Esophagus muscularis mucosa (tissue), 4 donors: ENCODE data around the gene DNAI7. TPM values are rescaled to one million over a fixed set of nuclear protein-coding genes. Genes with fewer than 3 reads are reported as not detected.

ENCODE experiments used
- DNase-seq: peaks from one replicate; pipeline ENCODE4 v3.0.0-alpha.2; 2017; ENCODE audit errors: extremely low spot score
- H3K27ac ChIP-seq, 4 donors: fragments of 200-600 bp; sonication (generic); replicated peaks in 1 of 4; 1 replicate in 3 of 4; 2 replicates in 1 of 4; pipeline ENCODE4 v1.5.1; 2016 to 2019; ENCODE audit warnings: mild to moderate bottlenecking in 1 of 4
- H3K27me3 ChIP-seq, 4 donors: fragments of 200-600 bp; sonication (generic); one replicate each; pipeline versions ENCODE4 v1.5.1 to v1.6.0; 2016 to 2019
- H3K36me3 ChIP-seq, 4 donors: fragments of 200-600 bp; sonication (generic); one replicate each; pipeline ENCODE4 v1.5.1; 2016 to 2019
- H3K4me1 ChIP-seq, 4 donors: fragments of 200-600 bp; sonication (generic); one replicate each; pipeline ENCODE4 v1.5.1; 2016 to 2019
- H3K4me3 ChIP-seq, 4 donors: fragments of 200-600 bp; sonication (generic); 1 replicate in 2 of 4; 2 replicates in 2 of 4; pipeline ENCODE4 v1.5.1; 2016 to 2019; ENCODE audit warnings: mild to moderate bottlenecking in 4 of 4, moderate library complexity in 1 of 4
- H3K9me3 ChIP-seq, 4 donors: fragments of 200-600 bp; sonication (generic); 1 replicate in 3 of 4; 2 replicates in 1 of 4; pipeline ENCODE4 v1.5.1; 2016 to 2019
- CTCF ChIP-seq, 3 experiments: fragments of 200-600 bp in 2 of 3; fragments of 450-650 bp in 1 of 3; sonication (generic) in 2 of 3; IDR thresholded peaks; one replicate each; pipeline ENCODE4 v1.5.1; 2017 to 2019; ENCODE audit warnings: antibody characterized with exemption in 3 of 3, mild to moderate bottlenecking in 2 of 3, moderate library complexity in 1 of 3
- EP300 ChIP-seq: sonication (generic); formaldehyde crosslinking; IDR thresholded peaks from one replicate; pipeline ENCODE4 v1.6.1; 2017; ENCODE audit warnings: antibody characterized with exemption
- POLR2A ChIP-seq: fragments of 450-650 bp; IDR thresholded peaks from one replicate; pipeline ENCODE4 v1.6.1; 2017; ENCODE audit warnings: antibody characterized with exemption, moderate library complexity, mild to moderate bottlenecking, low read depth
- POLR2AphosphoS5 ChIP-seq, 2 donors: sonication (generic); formaldehyde crosslinking; IDR thresholded peaks; one replicate each; pipeline ENCODE4 v1.6.1; 2017; ENCODE audit warnings: antibody characterized with exemption in 2 of 2
- WGBS: methylation state at CpG from one replicate; pipeline ENCODE4 v1.1.5; 2018; 5-methylcytosine and 5-hydroxymethylcytosine counted together
- intact Hi-C: fragments of 100-400 bp; cut with DNase I; formaldehyde crosslinking; loops from one replicate; pipeline ENCODE4 v1.15.1; 2023
- total RNA-seq, 4 donors: library from RNA; depleted of rRNA; stranded (reverse); fragments of >200 nt; gene quantifications; one replicate each; pipeline versions ENCODE4 v1.1.0 to v1.2.1, GENCODE V29; 2016

Gene DNAI7
- total RNA-seq, 4 donors from 2014 or later = 0.26 to 1.3 (median 0.40) TPM; not detected in 1

GRCh38 chr12:25197608-25198007 is 2.6 kb upstream of the DNAI7 start:
- no peak for TF ChIP-seq POLR2AphosphoS5 (IDR thresholded peaks at IDR 0.05)
- no peak for TF ChIP-seq POLR2A
- no peak for TF ChIP-seq CTCF (IDR thresholded peaks at IDR 0.05)
- no peak for TF ChIP-seq EP300
- H3K36me3 ChIP-seq = peaks cover 0 to 3% (median 0%) of the 10 kb centered on the region in 4 donors
- H3K27me3 ChIP-seq = no peaks in the 10 kb centered on the region
- H3K9me3 ChIP-seq = no peaks in the 10 kb centered on the region
- H3K27ac ChIP-seq = no peak overlapping the region
- intact Hi-C loops = loop anchor here (5.0 kb wide), 1 partner anchor 40 kb away; no protein-coding TSS in a partner anchor
- 70% methylated on average over 2 of the region's 2 CpGs for WGBS
- H3K4me3 ChIP-seq = no peak overlapping the region
- no peak for DNase-seq
- peaks cover 8 to 33% (median 20%) of the 10 kb centered on the region in 4 donors for H3K4me1 ChIP-seq

DNA sequence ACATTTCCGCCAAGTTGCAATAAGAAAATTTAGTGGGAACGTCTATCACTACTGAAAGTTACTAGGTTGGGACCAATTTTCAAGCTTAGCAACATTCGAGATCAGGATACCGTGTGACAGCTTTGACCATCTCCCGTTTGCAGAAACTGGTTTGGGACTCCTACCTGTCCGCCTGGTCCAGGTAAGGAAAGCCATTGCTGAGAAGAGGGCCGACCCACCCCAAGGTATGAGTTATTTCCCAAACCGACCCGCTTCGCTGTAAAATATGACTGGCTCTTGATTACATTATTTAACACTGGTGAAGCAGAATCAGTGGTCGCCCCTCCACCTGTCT is 271 bp downstream of the DNAI7 start:
- 7% methylated on average over 10 of the region's 11 CpGs for WGBS
- no peak for DNase-seq
- peak overlapping the region; percentile 65 to 80 (median 72) for H3K4me3 ChIP-seq
- intact Hi-C loops = loop anchor here (5.0 kb wide), 1 partner anchor 43 kb away; no protein-coding TSS in a partner anchor
- H3K27ac ChIP-seq = peak overlapping the region; percentile 92 to 96 (median 92)
- H3K36me3 ChIP-seq = no peaks in the 10 kb centered on the region
- H3K27me3 ChIP-seq = no peaks in the 10 kb centered on the region
- TF ChIP-seq EP300 (no peak), POLR2AphosphoS5 (IDR thresholded peaks at IDR 0.05) (no peak), CTCF (IDR thresholded peaks at IDR 0.05) (no peak), POLR2A (no peak)
- H3K9me3 ChIP-seq = no peaks in the 10 kb centered on the region
- peaks cover 8 to 26% (median 20%) of the 10 kb centered on the region in 4 donors for H3K4me1 ChIP-seq

DNA sequence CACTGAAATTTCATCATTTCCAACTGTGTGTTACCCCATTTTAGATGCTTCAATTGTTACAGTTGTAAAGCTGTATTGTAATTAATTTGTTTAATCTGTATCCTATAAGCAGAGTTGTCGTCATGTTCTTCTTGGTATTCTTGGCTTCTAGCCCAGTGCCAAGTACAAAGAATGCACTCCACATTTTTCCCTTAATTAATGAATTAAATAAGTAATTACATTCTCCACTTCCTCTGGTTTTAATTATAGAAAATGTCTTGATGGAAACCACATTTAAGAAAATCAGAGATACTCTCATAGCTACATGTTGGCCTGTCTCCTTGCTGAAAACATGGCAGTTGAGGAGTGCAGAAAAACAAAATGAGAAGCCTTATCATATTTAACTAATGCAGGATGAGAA is 746 bp downstream of the DNAI7 start:
- 43% methylated on average over 1 of the region's 1 CpG for WGBS
- Histone ChIP-seq H3K9me3 (no peaks in the 10 kb centered on the region), H3K27me3 (no peaks in the 10 kb centered on the region), H3K4me1 (peaks cover 8 to 26% (median 21%) of the 10 kb centered on the region in 4 donors), H3K27ac (peak overlapping the region; percentile 92 to 96 (median 92)), H3K36me3 (no peaks in the 10 kb centered on the region), H3K4me3 (peak overlapping the region; percentile 65 to 80 (median 72))
- no peak for TF ChIP-seq POLR2A
- DNase-seq = no peak
- intact Hi-C loops = no loop called here

DNA sequence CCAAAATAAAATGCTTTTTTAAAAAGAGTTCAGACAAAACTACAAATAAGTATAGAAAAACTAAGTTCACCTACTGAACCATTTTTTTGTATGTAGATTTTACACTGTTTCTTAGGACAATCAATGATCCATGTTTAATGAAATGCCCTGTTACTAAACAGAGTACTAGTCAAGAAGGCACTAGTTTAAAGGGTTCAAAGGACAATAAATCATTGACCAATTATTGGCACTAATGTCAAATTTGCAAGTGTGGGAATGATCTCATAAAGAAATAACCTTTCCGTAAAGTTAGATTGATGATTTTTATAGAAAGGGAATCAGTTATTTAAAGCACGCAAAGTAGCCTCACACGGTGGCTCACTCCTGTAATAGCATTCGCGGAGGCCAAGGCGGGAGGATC is 4.2 kb downstream of the DNAI7 start:
- no peak for TF ChIP-seq EP300
- TF ChIP-seq POLR2AphosphoS5 (IDR thresholded peaks at IDR 0.05) = no peak
- no peak for TF ChIP-seq CTCF (IDR thresholded peaks at IDR 0.05)
- no peak for TF ChIP-seq POLR2A
- 96% methylated on average over 6 of the region's 6 CpGs for WGBS
- intact Hi-C loops = no loop called here
- H3K9me3 ChIP-seq = no peaks in the 10 kb centered on the region
- H3K36me3 ChIP-seq = no peaks in the 10 kb centered on the region
- no peak overlapping the region for H3K27ac ChIP-seq
- H3K4me1 ChIP-seq = peaks cover 0 to 18% (median 10%) of the 10 kb centered on the region in 4 donors
- H3K27me3 ChIP-seq = no peaks in the 10 kb centered on the region
- DNase-seq = no peak
- H3K4me3 ChIP-seq = no peak overlapping the region

GRCh38 chr12:25189656-25190055 is 5.3 kb downstream of the DNAI7 start:
- peaks cover 0 to 17% (median 8%) of the 10 kb centered on the region in 4 donors for H3K4me1 ChIP-seq
- H3K4me3 ChIP-seq = no peak overlapping the region
- no peaks in the 10 kb centered on the region for H3K36me3 ChIP-seq
- H3K27me3 ChIP-seq = no peaks in the 10 kb centered on the region
- no peaks in the 10 kb centered on the region for H3K9me3 ChIP-seq
- intact Hi-C loops = no loop called here
- no peak for TF ChIP-seq POLR2A
- TF ChIP-seq POLR2AphosphoS5 (IDR thresholded peaks at IDR 0.05) = no peak
- no peak for TF ChIP-seq EP300
- no peak for TF ChIP-seq CTCF (IDR thresholded peaks at IDR 0.05)
- DNase-seq = no peak
- H3K27ac ChIP-seq = no peak overlapping the region
